SH-SY5Y (cell line): Measurements from ENCODE around the gene NIPAL4.

Source experiments
- GATA2 ChIP-seq: IDR thresholded peaks from 2 replicates; pipeline ENCODE4 v1.6.1; 2011; ENCODE audit warnings: mild to moderate bottlenecking, low read depth, low read length
- GATA3 ChIP-seq: IDR thresholded peaks from 2 replicates; pipeline ENCODE4 v1.6.1; 2011; ENCODE audit warnings: low read depth, mild to moderate bottlenecking, low read length, moderate library complexity

GRCh38 chr5:157486221-157486681 is 26.2 kb downstream of the NIPAL4 start:
- TF ChIP-seq GATA3: no peak
- no peak for TF ChIP-seq GATA2
